H1 (cell line): ENCODE results near the gene DNAJB1. TPM values are rescaled to one million over a fixed set of nuclear protein-coding genes. Genes with fewer than 3 reads are reported as not detected.
A peak's percentile ranks its signal among the peaks of the same experiment; 100 is the strongest.

Experiments used
- CTCF ChIA-PET: fragments of 300-600 bp; sonication (Branson Sonifier 250); formaldehyde crosslinking; loops from one replicate; lab custom pipeline; 2021; ENCODE audit not compliant: partially characterized antibody; lab: Charles Lee
- POLR2A ChIA-PET: fragments of 300-600 bp; sonication (Branson Sonifier 250); formaldehyde crosslinking; loops from one replicate; lab custom pipeline; 2021; ENCODE audit warnings: inconsistent platforms; ENCODE audit not compliant: partially characterized antibody; lab: Charles Lee
- DNase-seq, 2 experiments: peaks; one replicate each; pipeline versions ENCODE4 v3.0.0 to v3.0.0-alpha.2; 2010 to 2022; ENCODE audit warnings: low spot score in 2 of 2, low read depth in 1 of 2, mixed read lengths in 1 of 2
- FAIRE-seq: peaks from 2 replicates; lab custom pipeline; 2011; peaks lifted over from hg19 to GRCh38; lab: Jason Lieb, UNC
- H2AFZ ChIP-seq: 2 replicates; pipeline ENCODE4 v1.8.1; 2012; ENCODE audit warnings: low read length, inconsistent platforms
- H2AK5ac ChIP-seq: 2 replicates; pipeline ENCODE4 v1.6.1; 2013; ENCODE audit warnings: low read depth, low read length
- H2BK120ac ChIP-seq: replicated peaks from 2 replicates; pipeline ENCODE3; 2013; ENCODE audit warnings: low read depth, low read length, inconsistent platforms
- H2BK12ac ChIP-seq: 2 replicates; pipeline ENCODE4 v1.6.1; 2013; ENCODE audit warnings: low read depth, low read length
- H2BK15ac ChIP-seq: 2 replicates; pipeline ENCODE4 v1.6.1; 2013; ENCODE audit warnings: low read length
- H2BK20ac ChIP-seq: 2 replicates; pipeline ENCODE4 v1.6.1; 2013; ENCODE audit warnings: low read length
- H2BK5ac ChIP-seq: 2 replicates; pipeline ENCODE4 v1.6.1; 2013; ENCODE audit warnings: low read depth, low read length
- H3K14ac ChIP-seq: 2 replicates; pipeline ENCODE4 v1.6.1; 2013; ENCODE audit warnings: inconsistent platforms; ENCODE audit not compliant: insufficient read length
- H3K18ac ChIP-seq: 2 replicates; pipeline ENCODE4 v1.6.1; 2013; ENCODE audit warnings: low read length; ENCODE audit errors: extremely low read depth
- H3K23ac ChIP-seq: 2 replicates; pipeline ENCODE4 v1.6.1; 2013; ENCODE audit warnings: inconsistent platforms; ENCODE audit not compliant: insufficient read length
- H3K23me2 ChIP-seq: 2 replicates; pipeline ENCODE4 v1.6.1; 2013; ENCODE audit warnings: low read depth, low read length
- H3K27ac ChIP-seq: 2 replicates; pipeline ENCODE4 v1.6.1; 2011; ENCODE audit warnings: low read depth, low read length, inconsistent platforms
- H3K27me3 ChIP-seq, 4 experiments: replicated peaks in 1 of 4; 1 replicate in 1 of 4; 2 replicates in 3 of 4; pipeline versions ENCODE4 v1.6.1 to v1.8.1; 2011 to 2013; ENCODE audit warnings: low read length in 3 of 4, mild to moderate bottlenecking in 3 of 4, inconsistent platforms in 2 of 4, mixed read lengths in 2 of 4, moderate library complexity in 1 of 4; ENCODE audit not compliant: control insufficient read depth in 3 of 4, insufficient read depth in 3 of 4; ENCODE audit errors: extremely low read depth in 1 of 4
- H3K36me3 ChIP-seq, 4 experiments: 2 replicates each; pipeline versions ENCODE4 v1.6.1 to v1.8.1; 2011 to 2013; ENCODE audit warnings: mild to moderate bottlenecking in 4 of 4, low read length in 3 of 4, moderate library complexity in 2 of 4, control low read depth in 1 of 4, inconsistent platforms in 1 of 4; ENCODE audit not compliant: insufficient read depth in 4 of 4, control insufficient read depth in 2 of 4
- H3K4ac ChIP-seq: replicated peaks from 2 replicates; pipeline ENCODE3; 2013; ENCODE audit warnings: low read length, low read depth, mixed read lengths, inconsistent platforms; ENCODE audit not compliant: insufficient read length
- H3K4me1 ChIP-seq, 4 experiments: replicated peaks in 1 of 4; 1 replicate in 1 of 4; 2 replicates in 3 of 4; pipeline versions ENCODE4 v1.6.1 to v1.8.1; 2011 to 2013; ENCODE audit warnings: low read length in 3 of 4, inconsistent platforms in 2 of 4, mixed read lengths in 1 of 4; ENCODE audit not compliant: insufficient read depth in 4 of 4, control insufficient read depth in 3 of 4
- H3K4me2 ChIP-seq, 2 experiments: 2 replicates each; pipeline versions ENCODE4 v1.6.1 to v1.8.1; 2011 to 2013; ENCODE audit warnings: low read depth in 2 of 2, low read length in 2 of 2, control low read depth in 1 of 2, inconsistent platforms in 1 of 2, mild to moderate bottlenecking in 1 of 2; ENCODE audit not compliant: insufficient read depth in 1 of 2
- H3K4me3 ChIP-seq, 4 experiments: fragments of 200-600, 300-600 bp in 1 of 4; sonication (generic), shearing (Covaris generic), sonication (Bioruptor Twin) in 1 of 4; 2 replicates each; pipeline versions ENCODE4 v1.5.1 to v1.8.1; 2011 to 2016; ENCODE audit warnings: low read length in 4 of 4, low read depth in 3 of 4, control low read depth in 2 of 4, inconsistent platforms in 2 of 4, mild to moderate bottlenecking in 2 of 4, mixed read lengths in 1 of 4, moderate library complexity in 1 of 4; ENCODE audit not compliant: insufficient read depth in 2 of 4; ENCODE audit errors: extremely low read depth in 1 of 4
- H3K56ac ChIP-seq: replicated peaks from 2 replicates; pipeline ENCODE3; 2013; ENCODE audit warnings: low read depth, mild to moderate bottlenecking, mixed read lengths, low read length, inconsistent platforms; ENCODE audit not compliant: insufficient read length
- H3K79me1 ChIP-seq: 2 replicates; pipeline ENCODE4 v1.6.1; 2013; ENCODE audit warnings: low read depth, low read length, control low read depth
- H3K79me2 ChIP-seq, 2 experiments: 2 replicates each; pipeline versions ENCODE4 v1.6.1 to v1.8.1; 2012 to 2013; ENCODE audit warnings: low read length in 2 of 2, mild to moderate bottlenecking in 2 of 2, inconsistent platforms in 1 of 2; ENCODE audit not compliant: insufficient read depth in 2 of 2, control insufficient read depth in 1 of 2
- H3K9ac ChIP-seq, 4 experiments: replicated peaks in 1 of 4; 1 replicate in 1 of 4; 2 replicates in 3 of 4; pipeline versions ENCODE4 v1.6.1 to v1.8.1; 2011 to 2013; ENCODE audit warnings: low read depth in 3 of 4, low read length in 3 of 4, control low read depth in 2 of 4, mild to moderate bottlenecking in 2 of 4, moderate library complexity in 2 of 4, inconsistent platforms in 1 of 4; ENCODE audit errors: extremely low read depth in 1 of 4
- H3K9me3 ChIP-seq, 2 experiments: 2 replicates each; pipeline versions ENCODE4 v1.6.1 to v1.8.1; 2012 to 2013; ENCODE audit warnings: mild to moderate bottlenecking in 2 of 2, moderate library complexity in 2 of 2, control low read depth in 1 of 2, inconsistent platforms in 1 of 2, low read depth in 1 of 2, low read length in 1 of 2, mixed read lengths in 1 of 2; ENCODE audit not compliant: insufficient read depth in 2 of 2
- H4K20me1 ChIP-seq, 2 experiments: replicated peaks in 1 of 2; 2 replicates each; pipeline versions ENCODE3 to v1.8.1; 2011 to 2013; ENCODE audit warnings: inconsistent platforms in 2 of 2, low read length in 2 of 2, mild to moderate bottlenecking in 1 of 2; ENCODE audit not compliant: insufficient read depth in 2 of 2, control insufficient read depth in 1 of 2
- H4K5ac ChIP-seq: 2 replicates; pipeline ENCODE4 v1.6.1; 2013; ENCODE audit warnings: low read length, low read depth, mixed read lengths, inconsistent platforms; ENCODE audit not compliant: insufficient read length
- H4K8ac ChIP-seq: 2 replicates; pipeline ENCODE4 v1.8.0; 2013; ENCODE audit warnings: mild to moderate bottlenecking, moderate library complexity, low read length, inconsistent platforms; ENCODE audit not compliant: insufficient read depth; ENCODE audit errors: extremely low read depth
- H4K91ac ChIP-seq: replicated peaks from 2 replicates; pipeline ENCODE3; 2013; ENCODE audit warnings: low read length, mixed read lengths, inconsistent platforms; ENCODE audit not compliant: insufficient read length
- CREB1 ChIP-seq: IDR thresholded peaks from 2 replicates; pipeline ENCODE4 v1.6.1; 2012; ENCODE audit warnings: inconsistent platforms
- GABPA ChIP-seq: IDR thresholded peaks from 2 replicates; pipeline ENCODE4 v1.6.1; 2011; ENCODE audit warnings: mild to moderate bottlenecking, low read length, moderate library complexity, borderline replicate concordance; ENCODE audit not compliant: insufficient read depth
- JUN ChIP-seq: IDR thresholded peaks from 2 replicates; pipeline ENCODE4 v1.6.1; 2011; ENCODE audit warnings: low read depth, mild to moderate bottlenecking, improper control_type of control experiment, low read length
- KDM4A ChIP-seq: IDR thresholded peaks from one replicate; pipeline ENCODE4 v1.7.1; 2012; ENCODE audit warnings: low read depth, mild to moderate bottlenecking, moderate library complexity, low read length, inconsistent platforms; ENCODE audit not compliant: severe bottlenecking
- MAX ChIP-seq: IDR thresholded peaks from 2 replicates; pipeline ENCODE4 v1.6.1; 2012; ENCODE audit warnings: inconsistent platforms
- RNF2 ChIP-seq: fragments of 200-900, 300-1000 bp; sonication (generic); IDR thresholded peaks from 2 replicates; pipeline ENCODE4 v1.7.1; 2016; ENCODE audit warnings: borderline replicate concordance, low read depth, mild to moderate bottlenecking, antibody characterized with exemption, low read length; ENCODE audit not compliant: poor library complexity, severe bottlenecking; ENCODE audit errors: missing control alignments
- SRF ChIP-seq: IDR thresholded peaks from 2 replicates; pipeline ENCODE4 v1.6.1; 2011; ENCODE audit warnings: mild to moderate bottlenecking, low read depth, low read length, moderate library complexity
- TAF7 ChIP-seq: optimal IDR thresholded peaks from 2 replicates; pipeline ENCODE3; 2011; ENCODE audit warnings: low read depth, mild to moderate bottlenecking, inconsistent platforms, low read length, moderate library complexity, borderline replicate concordance
- WGBS, 2 experiments: shearing (Covaris generic) in 1 of 2; methylation state at CpG; one replicate each; pipeline versions ENCODE4 v1.1.6 to v1.1.7; 2013 to 2015; ENCODE audit warnings: low lambda C conversion rate in 2 of 2, mixed read lengths in 2 of 2, inconsistent platforms in 1 of 2, low coverage in 1 of 2, missing lambda C conversion rate in 1 of 2; ENCODE audit not compliant: insufficient replicate concordance in 2 of 2, insufficient coverage in 1 of 2, insufficient read length in 1 of 2; ENCODE audit errors: extremely low coverage in 1 of 2, missing lambda C conversion rate in 1 of 2; 5-methylcytosine and 5-hydroxymethylcytosine counted together
- polyA plus RNA-seq, 7 experiments: library from polyadenylated mRNA; depleted of rRNA in 3 of 7; stranded (reverse) in 5 of 7; unstranded in 2 of 7; fragments of >200 nt in 5 of 7; fragments of 200-250 nt in 2 of 7; gene quantifications; 1 replicate in 5 of 7; 2 replicates in 1 of 7; 4 replicates in 1 of 7; pipeline versions ENCODE4 v1.2.1 to v1.2.3, GENCODE V29; 2011 to 2013; ENCODE audit warnings: missing spikeins in 2 of 7, mixed read lengths in 2 of 7
- total RNA-seq: library from RNA; stranded (reverse); fragmentation: NEBNext Ultra II Directional; extraction: Animal tissue kit (Norgen Biotek cat#: 25700); gene quantifications from 2 replicates; pipeline ENCODE4 v1.2.1, GENCODE V29; 2021
- TF ChIP-seq, protein P1 (sequence below): IDR thresholded peaks from 2 replicates; pipeline ENCODE4 v1.6.1; 2012; ENCODE audit warnings: inconsistent platforms

DNAJB1 gene
- total and polyA plus RNA-seq, 2 of the 8 experiments (the other 6 are each of a cell fraction or from before 2014, with no cell fraction given): 62.9 to 64.3 TPM

DNA sequence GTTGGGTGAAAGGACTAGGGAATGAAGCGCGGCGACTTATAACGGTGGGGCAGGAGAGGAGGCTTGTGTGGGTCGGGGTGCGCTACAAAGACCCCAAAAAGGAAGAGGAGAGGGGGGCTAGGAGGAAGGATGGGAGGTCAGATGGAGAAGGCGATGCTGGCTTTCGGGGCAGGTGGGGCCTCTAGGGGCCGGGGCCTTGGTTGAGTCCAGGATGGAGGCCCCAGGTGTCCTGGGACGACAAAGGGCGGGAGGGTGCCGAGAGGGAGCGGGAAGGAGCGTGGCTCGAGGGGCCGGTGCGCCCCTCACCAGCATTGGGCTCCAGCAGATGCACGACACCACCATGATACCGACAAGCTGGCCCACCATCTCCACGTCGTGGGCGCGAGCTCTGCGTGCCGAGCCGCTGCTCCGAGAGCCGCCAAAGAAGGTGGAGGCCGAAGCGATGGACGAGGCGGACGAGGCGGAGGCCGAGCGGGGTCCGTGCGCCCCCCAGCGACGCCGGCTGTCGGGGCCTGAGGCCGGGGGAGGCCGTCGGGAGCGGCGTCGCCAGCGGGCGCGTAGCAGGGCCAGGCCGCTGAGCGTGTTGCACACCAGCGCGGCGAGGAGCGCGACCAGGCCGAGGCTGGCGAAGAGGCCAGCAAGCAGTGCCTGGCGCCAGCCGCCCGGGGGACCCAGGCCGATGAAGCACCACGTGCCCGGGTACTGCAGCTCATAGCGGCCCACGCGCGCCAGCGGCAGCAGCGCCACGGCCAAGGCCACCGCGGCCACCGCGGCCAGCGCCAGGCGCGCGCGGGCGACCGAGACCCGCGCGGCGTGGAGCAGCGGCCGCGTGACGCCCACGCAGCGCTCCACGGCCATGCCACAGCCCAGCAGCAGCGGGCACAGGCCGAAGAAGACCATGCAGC, 44.9 kb downstream of the DNAJB1 start:
- 87% methylated on average over 53 of the region's 97 CpGs; no CpG with 5 or more reads in 1 of the 2 experiments for WGBS, 2 experiments
- POLR2A ChIA-PET: interaction anchor here (0.6 to 2.6 kb wide), 18 partner anchors 8 to 1792 kb away, joined by 3 to 13 read pairs (median 4); partner anchors contain the start of genes ASF1B, DHPS, DNAJB1 and GIPC1

More for the DNA sequence above, 44.9 kb downstream of the DNAJB1 start:
- Histone ChIP-seq H4K20me1 (peaks cover 0 to 5% of the 10 kb centered on the region in 2 experiments), H3K4me2 (peak overlapping the region; percentile 57 to 76), H2BK12ac (peak overlapping the region; percentile 87; the same call in 1 of the 2 replicates), H3K4me1 (peaks cover 0 to 21% (median 15%) of the 10 kb centered on the region in 4 experiments; a peak in 6 of 7 replicates), H2AFZ (no peak overlapping the region), H4K8ac (no peak overlapping the region), H2BK20ac (no peak overlapping the region), H2BK15ac (peak overlapping the region; percentile 55; the same call in 1 of the 2 replicates), H3K18ac (no peak overlapping the region; the same call in 1 of the 2 replicates), H3K9ac (no peak overlapping the region), H3K56ac (no peak overlapping the region), H4K91ac (no peak overlapping the region), H3K23me2 (peaks cover 4% of the 10 kb centered on the region), H2BK5ac (no peak overlapping the region; the same call in 1 of the 2 replicates), H3K79me1 (no peaks in the 10 kb centered on the region), H3K23ac (no peak overlapping the region), H2AK5ac (0 out of 2 replicates have a peak overlapping the region, but pooled peaks have one; percentile 5), H4K5ac (no peak overlapping the region), H3K27me3 (no peaks in the 10 kb centered on the region), H3K14ac (no peak overlapping the region), H2BK120ac (no peak overlapping the region), H3K9me3 (no peaks in the 10 kb centered on the region), H3K27ac (no peak overlapping the region), H3K4ac (no peak overlapping the region), H3K36me3 (peaks cover 0 to 9% (median 5%) of the 10 kb centered on the region in 4 experiments; a peak in 4 of 8 replicates), H3K4me3 (peak overlapping the region; percentile 29 to 62 (median 40); a peak in 7 of 8 replicates), H3K79me2 (no peaks in the 10 kb centered on the region)
- FAIRE-seq: no peak
- TF ChIP-seq, protein P1, sequence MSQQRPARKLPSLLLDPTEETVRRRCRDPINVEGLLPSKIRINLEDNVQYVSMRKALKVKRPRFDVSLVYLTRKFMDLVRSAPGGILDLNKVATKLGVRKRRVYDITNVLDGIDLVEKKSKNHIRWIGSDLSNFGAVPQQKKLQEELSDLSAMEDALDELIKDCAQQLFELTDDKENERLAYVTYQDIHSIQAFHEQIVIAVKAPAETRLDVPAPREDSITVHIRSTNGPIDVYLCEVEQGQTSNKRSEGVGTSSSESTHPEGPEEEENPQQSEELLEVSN: peak; percentile 79
- TF ChIP-seq JUN: no peak
- TF ChIP-seq CREB1: no peak
- 0 out of 2 replicates have a peak, but pooled peaks have one; percentile 21 for TF ChIP-seq GABPA
- TF ChIP-seq RNF2: no peak
- no peak for TF ChIP-seq TAF7
- no peak for TF ChIP-seq KDM4A
- TF ChIP-seq SRF: no peak
- TF ChIP-seq MAX: 0 out of 2 replicates have a peak, but pooled peaks have one; percentile 2
- peak in 1 of 2 experiments; percentile 68 for DNase-seq
- CTCF ChIA-PET: interaction anchor here (0.6 to 4.2 kb wide), 27 partner anchors 8 to 373 kb away, joined by 3 to 20 read pairs (median 4); partner anchors contain the start of genes DNAJB1 and PKN1
